H9 (cell line): ENCODE data around the gene LZTR1. TPM values are rescaled to one million over a fixed set of nuclear protein-coding genes. Genes with fewer than 3 reads are reported as not detected.

Experiments used
- DNase-seq: peaks from one replicate; pipeline ENCODE4 v3.0.0-alpha.2; 2017
- H2AFZ ChIP-seq: one replicate; pipeline ENCODE4 v1.6.1; 2013; ENCODE audit warnings: mild to moderate bottlenecking, low read length, control low read depth, moderate library complexity
- H2AK5ac ChIP-seq: 2 replicates; pipeline ENCODE4 v1.6.1; 2013; ENCODE audit warnings: low read length, control low read depth, mixed read lengths; ENCODE audit not compliant: insufficient read length
- H2BK120ac ChIP-seq: one replicate; pipeline ENCODE4 v1.6.1; 2013; ENCODE audit warnings: low read depth, mild to moderate bottlenecking, low read length, control low read depth, inconsistent platforms; ENCODE audit not compliant: poor library complexity, severe bottlenecking
- H2BK12ac ChIP-seq: 2 replicates; pipeline ENCODE4 v1.6.1; 2013; ENCODE audit warnings: low read length, control low read depth, mixed read lengths, low read depth; ENCODE audit not compliant: insufficient read length
- H2BK15ac ChIP-seq: 2 replicates; pipeline ENCODE4 v1.6.1; 2013; ENCODE audit warnings: low read depth, low read length, control low read depth
- H2BK20ac ChIP-seq: one replicate; pipeline ENCODE4 v1.6.1; 2013; ENCODE audit warnings: low read depth, mild to moderate bottlenecking, low read length, control low read depth, inconsistent platforms; ENCODE audit not compliant: poor library complexity, severe bottlenecking
- H2BK5ac ChIP-seq: 2 replicates; pipeline ENCODE4 v1.6.1; 2013; ENCODE audit warnings: low read length, control low read depth, mixed read lengths; ENCODE audit not compliant: insufficient read length
- H3K14ac ChIP-seq: 2 replicates; pipeline ENCODE4 v1.6.1; 2013; ENCODE audit warnings: low read length, control low read depth; ENCODE audit not compliant: insufficient read depth
- H3K18ac ChIP-seq: 2 replicates; pipeline ENCODE4 v1.6.1; 2013; ENCODE audit warnings: low read depth, mild to moderate bottlenecking, mixed read lengths, low read length, control low read depth; ENCODE audit not compliant: insufficient read length
- H3K23ac ChIP-seq: 2 replicates; pipeline ENCODE4 v1.6.1; 2013; ENCODE audit warnings: low read length, control low read depth, mixed read lengths, low read depth; ENCODE audit not compliant: insufficient read length
- H3K23me2 ChIP-seq: 2 replicates; pipeline ENCODE4 v1.6.1; 2013; ENCODE audit warnings: low read depth, mild to moderate bottlenecking, mixed read lengths, low read length, control low read depth; ENCODE audit not compliant: insufficient read length, poor library complexity, severe bottlenecking
- H3K27ac ChIP-seq: 2 replicates; pipeline ENCODE4 v1.5.1; 2013; ENCODE audit warnings: low read length, control low read depth, mixed read lengths, low read depth; ENCODE audit not compliant: insufficient read length
- H3K27me3 ChIP-seq: 2 replicates; pipeline ENCODE4 v1.6.1; 2013; ENCODE audit warnings: low read length, control low read depth, inconsistent platforms; ENCODE audit not compliant: insufficient read depth
- H3K4ac ChIP-seq: 2 replicates; pipeline ENCODE4 v1.6.1; 2013; ENCODE audit warnings: low read depth, mild to moderate bottlenecking, control low read depth, inconsistent platforms, low read length, moderate library complexity
- H3K4me1 ChIP-seq: 2 replicates; pipeline ENCODE4 v1.6.1; 2013; ENCODE audit warnings: low read length, control low read depth, inconsistent platforms; ENCODE audit not compliant: insufficient read depth
- H3K4me2 ChIP-seq: 2 replicates; pipeline ENCODE4 v1.6.1; 2013; ENCODE audit warnings: low read length, control low read depth, mixed read lengths; ENCODE audit not compliant: insufficient read length, insufficient read depth
- H3K56ac ChIP-seq: 2 replicates; pipeline ENCODE4 v1.6.1; 2013; ENCODE audit warnings: low read depth, mild to moderate bottlenecking, mixed read lengths, low read length, control low read depth; ENCODE audit not compliant: insufficient read length
- H3K79me1 ChIP-seq: 2 replicates; pipeline ENCODE4 v1.6.1; 2013; ENCODE audit warnings: low read depth, mild to moderate bottlenecking, moderate library complexity, low read length, control low read depth, inconsistent platforms; ENCODE audit not compliant: insufficient read depth, poor library complexity, severe bottlenecking
- H3K79me2 ChIP-seq: 2 replicates; pipeline ENCODE4 v1.6.1; 2013; ENCODE audit warnings: low read length, control low read depth, inconsistent platforms; ENCODE audit not compliant: insufficient read depth
- H3K9ac ChIP-seq: 2 replicates; pipeline ENCODE4 v1.6.1; 2013; ENCODE audit warnings: low read length, control low read depth, mixed read lengths; ENCODE audit not compliant: insufficient read length; ENCODE audit errors: extremely low read depth
- H3K9me3 ChIP-seq: one replicate; pipeline ENCODE4 v1.6.1; 2013; ENCODE audit warnings: low read depth, low read length, inconsistent platforms; ENCODE audit not compliant: control insufficient read depth
- H3T11ph ChIP-seq: one replicate; pipeline ENCODE4 v1.6.1; 2013; ENCODE audit warnings: mild to moderate bottlenecking, low read length, control low read depth, inconsistent platforms
- H4K20me1 ChIP-seq: one replicate; pipeline ENCODE4 v1.6.1; 2013; ENCODE audit not compliant: control insufficient read depth, insufficient read length, insufficient read depth
- H4K5ac ChIP-seq: 2 replicates; pipeline ENCODE4 v1.6.1; 2013; ENCODE audit warnings: low read depth, mild to moderate bottlenecking, mixed read lengths, low read length, control low read depth; ENCODE audit not compliant: insufficient read length
- H4K8ac ChIP-seq: replicated peaks from 2 replicates; pipeline ENCODE4 v1.6.1; 2013; ENCODE audit warnings: low read length, control low read depth, mixed read lengths, low read depth; ENCODE audit not compliant: insufficient read length
- H4K91ac ChIP-seq: 2 replicates; pipeline ENCODE4 v1.6.1; 2013; ENCODE audit warnings: low read depth, mild to moderate bottlenecking, moderate library complexity, mixed read lengths, low read length, control low read depth; ENCODE audit not compliant: insufficient read length
- H3K27ac Mint-ChIP-seq, 3 experiments: 2 replicates in 2 of 3; 3 replicates in 1 of 3; pipeline ENCODE4 v1.8.0; 2020 to 2021; ENCODE audit warnings: mixed read lengths in 3 of 3, mild to moderate bottlenecking in 1 of 3, moderate library complexity in 1 of 3
- H3K27me3 Mint-ChIP-seq: 2 replicates; pipeline ENCODE4 v1.8.0; 2021; ENCODE audit warnings: low read depth, mild to moderate bottlenecking, moderate library complexity, mixed read lengths
- H3K36me3 Mint-ChIP-seq, 3 experiments: 2 replicates in 2 of 3; 3 replicates in 1 of 3; pipeline ENCODE4 v1.8.0; 2020 to 2021; ENCODE audit warnings: low read depth in 3 of 3, mixed read lengths in 3 of 3; ENCODE audit not compliant: insufficient read depth in 1 of 3
- H3K4me1 Mint-ChIP-seq, 2 experiments: 2 replicates each; pipeline ENCODE4 v1.8.0; 2020; ENCODE audit warnings: mixed read lengths in 2 of 2
- H3K4me3 Mint-ChIP-seq, 2 experiments: 2 replicates in 1 of 2; 3 replicates in 1 of 2; pipeline ENCODE4 v1.8.0; 2020 to 2021; ENCODE audit warnings: mild to moderate bottlenecking in 2 of 2, mixed read lengths in 2 of 2, moderate library complexity in 1 of 2
- H3K9me3 Mint-ChIP-seq, 2 experiments: 2 replicates in 1 of 2; 3 replicates in 1 of 2; pipeline ENCODE4 v1.8.0; 2020; ENCODE audit warnings: mild to moderate bottlenecking in 2 of 2, mixed read lengths in 2 of 2, moderate library complexity in 1 of 2
- WGBS: extraction: QIAGEN DNeasy Blood & Tissue Kit; methylation state at CpG from one replicate; pipeline ENCODE4 v1.1.7; 2013; ENCODE audit warnings: missing lambda C conversion rate, low lambda C conversion rate, mixed read lengths; ENCODE audit not compliant: insufficient read length; ENCODE audit errors: extremely low coverage; 5-methylcytosine and 5-hydroxymethylcytosine counted together
- total RNA-seq: library from RNA; stranded (reverse); gene quantifications from 2 replicates; pipeline ENCODE4 v1.2.1, GENCODE V29; 2021
- TF ChIP-seq, protein P1 (sequence below): fragments of 200-600 bp; sonication (generic); conservative IDR thresholded peaks from 3 replicates; pipeline ENCODE4 v1.8.0; 2021; ENCODE audit warnings: antibody characterized with exemption, mild to moderate bottlenecking

The LZTR1 gene
- total RNA-seq, 1 experiment from 2014 or later = 47.0 TPM

DNA sequence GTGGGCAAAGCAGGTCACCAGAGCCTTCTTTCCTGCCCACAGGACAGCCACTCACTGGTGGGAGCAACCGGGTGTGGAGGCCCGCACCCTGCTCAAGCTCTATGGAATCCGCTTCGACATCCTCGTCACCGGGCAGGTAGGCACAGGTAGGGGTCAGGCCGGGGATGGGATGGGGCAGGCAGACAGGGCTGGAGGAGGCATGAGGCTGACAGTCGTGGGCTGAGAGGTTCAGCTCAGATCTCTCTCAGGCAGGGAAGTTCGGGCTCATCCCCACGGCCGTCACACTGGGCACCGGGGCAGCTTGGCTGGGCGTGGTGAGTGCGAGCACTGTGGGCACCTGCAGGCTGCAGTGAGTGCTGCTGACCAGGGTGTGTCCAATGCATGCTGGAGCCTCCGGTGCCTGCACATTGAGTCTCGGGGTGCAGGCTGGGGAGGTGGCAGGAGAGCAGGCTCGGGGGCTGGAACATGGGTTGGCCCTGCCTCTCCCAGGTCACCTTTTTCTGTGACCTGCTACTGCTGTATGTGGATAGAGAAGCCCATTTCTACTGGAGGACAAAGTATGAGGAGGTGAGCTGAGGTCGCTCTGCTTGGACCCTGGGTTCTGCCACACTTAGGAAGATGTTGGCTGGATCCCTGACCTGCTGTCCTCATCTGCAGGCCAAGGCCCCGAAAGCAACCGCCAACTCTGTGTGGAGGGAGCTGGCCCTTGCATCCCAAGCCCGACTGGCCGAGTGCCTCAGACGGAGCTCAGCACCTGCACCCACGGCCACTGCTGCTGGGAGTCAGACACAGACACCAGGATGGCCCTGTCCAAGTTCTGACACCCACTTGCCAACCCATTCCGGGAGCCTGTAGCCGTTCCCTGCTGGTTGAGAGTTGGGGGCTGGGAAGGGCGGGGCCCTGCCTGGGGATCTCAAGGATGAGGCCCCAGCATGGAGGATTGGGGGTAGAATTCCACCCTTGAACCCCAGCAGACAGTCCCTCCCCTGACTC is 44.0 kb downstream of the LZTR1 start:
- Histone ChIP-seq H3K14ac (no peak overlapping the region; the same call in 1 of the 2 replicates), H3K27ac (no peak overlapping the region), H4K8ac (no peak overlapping the region), H2BK12ac (no peak overlapping the region), H3K27me3 (no peaks in the 10 kb centered on the region), H2BK15ac (no peak overlapping the region), H3K4me1 (no peaks in the 10 kb centered on the region; the same call in 1 of the 2 replicates), H4K20me1 (no peaks in the 10 kb centered on the region), H3K56ac (no peak overlapping the region), H3K4ac (no peak overlapping the region), H3K79me2 (no peaks in the 10 kb centered on the region), H3K18ac (no peak overlapping the region), H3T11ph (no peak overlapping the region), H2AK5ac (no peak overlapping the region), H3K23me2 (no peaks in the 10 kb centered on the region), H3K4me2 (no peak overlapping the region), H3K9ac (no peak overlapping the region), H3K23ac (no peak overlapping the region), H2BK5ac (no peak overlapping the region), H4K91ac (no peak overlapping the region), H2BK20ac (no peak overlapping the region), H4K5ac (no peak overlapping the region), H2BK120ac (no peak overlapping the region), H3K79me1 (no peaks in the 10 kb centered on the region), H3K9me3 (no peaks in the 10 kb centered on the region), H2AFZ (no peak overlapping the region)
- Mint-ChIP-seq H3K27ac (no peak overlapping the region; a peak in 1 of 7 replicates), H3K9me3 (no peaks in the 10 kb centered on the region), H3K4me3 (no peak overlapping the region; a peak in 1 of 5 replicates), H3K4me1 (peaks cover 10 to 18% of the 10 kb centered on the region in 2 experiments), H3K27me3 (peaks cover 18% of the 10 kb centered on the region), H3K36me3 (no peaks in the 10 kb centered on the region)
- TF ChIP-seq, protein P1, sequence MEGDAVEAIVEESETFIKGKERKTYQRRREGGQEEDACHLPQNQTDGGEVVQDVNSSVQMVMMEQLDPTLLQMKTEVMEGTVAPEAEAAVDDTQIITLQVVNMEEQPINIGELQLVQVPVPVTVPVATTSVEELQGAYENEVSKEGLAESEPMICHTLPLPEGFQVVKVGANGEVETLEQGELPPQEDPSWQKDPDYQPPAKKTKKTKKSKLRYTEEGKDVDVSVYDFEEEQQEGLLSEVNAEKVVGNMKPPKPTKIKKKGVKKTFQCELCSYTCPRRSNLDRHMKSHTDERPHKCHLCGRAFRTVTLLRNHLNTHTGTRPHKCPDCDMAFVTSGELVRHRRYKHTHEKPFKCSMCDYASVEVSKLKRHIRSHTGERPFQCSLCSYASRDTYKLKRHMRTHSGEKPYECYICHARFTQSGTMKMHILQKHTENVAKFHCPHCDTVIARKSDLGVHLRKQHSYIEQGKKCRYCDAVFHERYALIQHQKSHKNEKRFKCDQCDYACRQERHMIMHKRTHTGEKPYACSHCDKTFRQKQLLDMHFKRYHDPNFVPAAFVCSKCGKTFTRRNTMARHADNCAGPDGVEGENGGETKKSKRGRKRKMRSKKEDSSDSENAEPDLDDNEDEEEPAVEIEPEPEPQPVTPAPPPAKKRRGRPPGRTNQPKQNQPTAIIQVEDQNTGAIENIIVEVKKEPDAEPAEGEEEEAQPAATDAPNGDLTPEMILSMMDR = no peak
- no CpG with 5 or more reads among the region's 27 CpGs for WGBS
- DNase-seq = no peak
